Effector memory CD8-positive, alpha-beta T cell (primary cell): ENCODE measurements around the gene SYCN.

Source experiments
- ATAC-seq: fragments of 150-1000 bp; cut with Tn5 transposase; replicated peaks from 2 replicates; pipeline ENCODE4 v1.10.0; 2021; ENCODE audit warnings: mild to moderate bottlenecking, moderate library complexity
- DNase-seq, 3 experiments: peaks; one replicate each; pipeline ENCODE4 v3.0.0; 2021
- H3K27ac Mint-ChIP-seq, 2 donors: one replicate each; pipeline ENCODE4 v1.8.0; 2022; ENCODE audit warnings: mild to moderate bottlenecking in 2 of 2, mixed read lengths in 2 of 2, moderate library complexity in 2 of 2
- H3K27me3 Mint-ChIP-seq, 2 donors: one replicate each; pipeline ENCODE4 v1.8.0; 2022; ENCODE audit warnings: mixed read lengths in 2 of 2
- H3K36me3 Mint-ChIP-seq: one replicate; pipeline ENCODE4 v1.8.0; 2022; ENCODE audit warnings: mild to moderate bottlenecking, moderate library complexity, mixed read lengths; ENCODE audit not compliant: insufficient read depth
- H3K4me1 Mint-ChIP-seq, 2 donors: one replicate each; pipeline ENCODE4 v1.8.0; 2022; ENCODE audit warnings: low read depth in 2 of 2, mixed read lengths in 2 of 2
- H3K4me3 Mint-ChIP-seq, 2 donors: one replicate each; pipeline ENCODE4 v1.8.0; 2022; ENCODE audit warnings: mild to moderate bottlenecking in 2 of 2, mixed read lengths in 2 of 2, moderate library complexity in 2 of 2
- H3K9me3 Mint-ChIP-seq, 2 donors: one replicate each; pipeline ENCODE4 v1.8.0; 2022; ENCODE audit warnings: mixed read lengths in 2 of 2

Gene SYCN

DNA sequence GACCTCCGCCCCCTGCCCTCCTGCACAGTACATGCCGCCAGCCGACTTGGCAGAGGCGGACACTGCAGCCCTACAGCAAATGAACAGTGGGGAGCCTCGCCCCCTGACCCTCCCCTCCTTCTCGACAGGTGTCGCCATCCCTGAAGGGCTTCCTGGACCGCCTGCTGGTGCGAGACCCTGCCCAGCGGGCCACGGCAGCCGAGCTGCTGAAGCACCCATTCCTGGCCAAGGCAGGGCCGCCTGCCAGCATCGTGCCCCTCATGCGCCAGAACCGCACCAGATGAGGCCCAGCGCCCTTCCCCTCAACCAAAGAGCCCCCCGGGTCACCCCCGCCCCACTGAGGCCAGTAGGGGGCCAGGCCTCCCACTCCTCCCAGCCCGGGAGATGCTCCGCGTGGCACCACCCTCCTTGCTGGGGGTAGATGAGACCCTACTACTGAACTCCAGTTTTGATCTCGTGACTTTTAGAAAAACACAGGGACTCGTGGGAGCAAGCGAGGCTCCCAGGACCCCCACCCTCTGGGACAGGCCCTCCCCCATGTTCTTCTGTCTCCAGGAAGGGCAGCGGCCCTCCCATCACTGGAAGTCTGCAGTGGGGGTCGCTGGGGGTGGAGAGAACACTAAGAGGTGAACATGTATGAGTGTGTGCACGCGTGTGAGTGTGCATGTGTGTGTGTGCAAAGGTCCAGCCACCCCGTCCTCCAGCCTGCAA, 25.6 kb downstream of the SYCN start:
- no peaks in the 10 kb centered on the region for H3K27me3 Mint-ChIP-seq
- ATAC-seq (no peak), DNase-seq (no peak)
- no peak overlapping the region for H3K27ac Mint-ChIP-seq
- H3K4me1 Mint-ChIP-seq: no peaks in the 10 kb centered on the region
- no peaks in the 10 kb centered on the region for H3K9me3 Mint-ChIP-seq
- peaks cover 12% of the 10 kb centered on the region for H3K36me3 Mint-ChIP-seq
- no peak overlapping the region for H3K4me3 Mint-ChIP-seq

DNA sequence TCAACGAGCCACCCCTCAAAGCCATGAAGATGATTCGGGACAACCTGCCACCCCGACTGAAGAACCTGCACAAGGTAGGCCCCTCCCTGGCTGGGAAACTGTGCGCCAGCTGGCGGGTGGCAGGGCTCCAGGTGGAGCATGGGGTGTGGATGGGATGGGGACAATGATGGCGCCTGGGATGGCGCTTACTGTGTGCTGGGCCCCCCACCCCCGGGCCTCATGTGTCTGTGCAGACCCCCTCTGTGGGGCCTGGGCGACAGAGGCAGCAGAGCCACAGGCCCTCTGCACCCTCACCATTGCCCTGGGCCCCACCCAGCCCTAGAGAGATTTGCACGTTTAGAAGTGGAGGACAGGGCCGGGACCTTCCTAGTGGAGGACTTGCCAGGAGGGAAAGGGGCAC, 26.3 kb downstream of the SYCN start:
- no peak for ATAC-seq
- H3K27me3 Mint-ChIP-seq: no peaks in the 10 kb centered on the region
- H3K9me3 Mint-ChIP-seq: no peaks in the 10 kb centered on the region
- H3K36me3 Mint-ChIP-seq: peaks cover 12% of the 10 kb centered on the region
- H3K27ac Mint-ChIP-seq: no peak overlapping the region
- H3K4me3 Mint-ChIP-seq: no peak overlapping the region
- DNase-seq: no peak
- H3K4me1 Mint-ChIP-seq: no peaks in the 10 kb centered on the region

DNA sequence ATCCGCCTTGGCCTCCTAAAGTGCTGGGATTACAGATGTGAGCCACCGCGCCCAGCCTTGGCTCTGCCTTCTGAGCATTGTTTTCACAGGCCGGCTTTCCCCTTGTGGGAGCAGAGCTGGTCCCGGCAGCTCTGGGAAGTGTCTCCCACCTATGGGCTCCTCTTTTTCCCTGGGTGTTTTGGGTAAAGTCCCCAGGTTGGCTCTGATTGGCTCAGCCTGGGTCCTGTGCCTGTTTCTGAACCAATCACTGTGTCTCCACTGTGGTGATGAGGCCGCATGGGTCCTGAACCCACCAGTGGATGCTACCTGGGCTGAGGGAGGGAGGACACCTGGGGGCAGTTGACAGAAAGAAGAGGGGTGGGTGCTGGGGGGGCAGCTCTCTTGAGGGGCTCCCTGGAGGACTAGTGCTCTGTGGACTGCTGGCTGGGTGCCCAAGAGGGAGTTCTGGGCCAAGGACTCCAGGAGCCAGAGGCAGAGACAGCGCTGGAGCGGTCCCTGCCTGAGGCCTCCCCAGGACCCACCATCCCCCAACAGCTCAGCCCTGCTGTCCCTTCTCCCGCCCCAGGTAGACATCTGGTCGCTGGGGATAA, 26.9 kb downstream of the SYCN start:
- no peaks in the 10 kb centered on the region for H3K4me1 Mint-ChIP-seq
- H3K9me3 Mint-ChIP-seq: no peaks in the 10 kb centered on the region
- ATAC-seq: no peak
- H3K27ac Mint-ChIP-seq: no peak overlapping the region
- peaks cover 12% of the 10 kb centered on the region for H3K36me3 Mint-ChIP-seq
- no peak overlapping the region for H3K4me3 Mint-ChIP-seq
- no peaks in the 10 kb centered on the region for H3K27me3 Mint-ChIP-seq
- DNase-seq: no peak

DNA sequence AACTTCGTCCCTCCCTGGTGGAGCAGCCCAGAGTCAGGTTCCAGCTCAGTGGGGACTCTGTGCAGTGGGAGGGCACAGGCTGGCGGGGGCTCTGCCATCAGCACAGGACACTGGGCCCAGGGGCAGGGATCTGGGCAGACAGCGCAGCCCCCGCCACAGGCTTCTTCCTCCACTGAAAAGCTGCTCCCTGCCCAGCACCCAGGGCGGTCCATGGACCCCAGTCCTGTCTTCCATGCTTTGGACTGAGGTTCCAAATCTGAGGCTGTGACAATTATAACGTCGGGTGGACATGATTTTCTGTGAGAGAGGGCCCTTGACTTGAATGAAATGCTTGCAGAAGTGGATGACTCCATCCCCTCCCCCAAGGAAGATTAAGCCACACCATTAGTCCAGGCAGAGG, 28.5 kb downstream of the SYCN start:
- Mint-ChIP-seq H3K4me3 (no peak overlapping the region), H3K36me3 (peaks cover 12% of the 10 kb centered on the region), H3K27ac (peak overlapping the region in 1 of 2 donors; percentile 30), H3K4me1 (no peaks in the 10 kb centered on the region), H3K9me3 (no peaks in the 10 kb centered on the region), H3K27me3 (no peaks in the 10 kb centered on the region)
- no peak for ATAC-seq
- no peak for DNase-seq

DNA sequence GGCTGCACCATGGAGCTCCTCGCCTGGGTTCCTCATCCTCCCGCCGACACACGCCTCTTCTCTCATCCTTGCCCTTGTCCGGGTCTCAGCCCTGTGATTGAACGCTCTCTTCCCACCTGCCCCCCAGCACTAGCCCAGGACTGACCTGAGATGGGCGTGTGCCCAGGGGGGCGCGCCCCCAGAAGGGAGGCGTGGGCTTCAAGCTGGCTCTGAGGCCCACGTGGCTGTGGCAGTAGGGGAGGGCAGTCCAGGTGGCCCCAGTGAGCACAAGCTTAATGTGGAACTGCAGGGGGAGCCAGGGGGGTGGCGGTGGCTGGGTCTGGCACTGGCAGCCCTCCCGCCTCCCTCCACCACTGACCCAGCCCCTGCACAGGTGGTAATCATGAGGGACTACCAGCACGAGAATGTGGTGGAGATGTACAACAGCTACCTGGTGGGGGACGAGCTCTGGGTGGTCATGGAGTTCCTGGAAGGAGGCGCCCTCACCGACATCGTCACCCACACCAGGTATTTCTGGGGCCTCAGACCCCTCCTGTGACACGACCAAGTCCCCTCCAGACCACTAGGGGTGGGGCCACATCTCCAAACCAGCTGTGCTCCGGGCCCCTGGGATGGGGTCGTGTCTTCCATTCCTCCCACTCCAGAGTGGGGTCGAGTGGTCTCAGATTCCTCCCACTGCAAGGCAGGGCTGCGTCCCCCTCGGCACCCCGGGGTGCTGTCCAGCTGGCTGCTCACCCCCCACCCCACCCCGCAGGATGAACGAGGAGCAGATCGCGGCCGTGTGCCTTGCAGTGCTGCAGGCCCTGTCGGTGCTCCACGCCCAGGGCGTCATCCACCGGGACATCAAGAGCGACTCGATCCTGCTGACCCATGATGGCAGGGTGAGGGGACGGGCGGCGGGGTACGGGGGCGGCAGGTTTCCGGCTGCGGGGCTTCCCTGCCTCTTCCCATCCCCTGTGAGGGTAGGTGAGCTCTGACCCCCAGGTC, 29.2 kb downstream of the SYCN start:
- Mint-ChIP-seq H3K4me3 (no peak overlapping the region), H3K27ac (no peak overlapping the region), H3K36me3 (peaks cover 12% of the 10 kb centered on the region), H3K9me3 (no peaks in the 10 kb centered on the region), H3K27me3 (no peaks in the 10 kb centered on the region), H3K4me1 (no peaks in the 10 kb centered on the region)
- DNase-seq (no peak), ATAC-seq (no peak)

DNA sequence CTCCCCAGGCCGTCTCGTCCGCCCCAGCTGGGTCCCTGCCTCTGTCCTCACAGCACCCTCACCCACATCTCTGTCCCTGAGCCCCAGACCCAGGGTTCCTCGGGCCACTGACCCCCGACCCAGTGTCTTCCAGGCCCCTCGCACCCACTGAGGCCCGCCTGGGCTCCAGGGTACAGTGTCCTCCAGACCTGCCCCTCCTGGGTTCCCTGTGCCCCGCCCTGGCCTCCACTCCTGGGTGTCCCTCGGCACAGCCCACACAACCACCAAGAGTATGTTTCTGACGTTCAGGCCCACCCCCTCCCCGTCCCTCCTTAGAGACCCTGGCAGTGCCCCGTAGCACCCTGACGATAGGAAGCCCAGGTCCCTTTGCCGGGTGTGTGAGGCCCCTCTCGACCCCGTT, 29.9 kb downstream of the SYCN start:
- Mint-ChIP-seq H3K4me3 (no peak overlapping the region), H3K36me3 (peaks cover 14% of the 10 kb centered on the region), H3K9me3 (no peaks in the 10 kb centered on the region), H3K27ac (no peak overlapping the region), H3K27me3 (no peaks in the 10 kb centered on the region), H3K4me1 (no peaks in the 10 kb centered on the region)
- no peak for DNase-seq
- no peak for ATAC-seq

DNA sequence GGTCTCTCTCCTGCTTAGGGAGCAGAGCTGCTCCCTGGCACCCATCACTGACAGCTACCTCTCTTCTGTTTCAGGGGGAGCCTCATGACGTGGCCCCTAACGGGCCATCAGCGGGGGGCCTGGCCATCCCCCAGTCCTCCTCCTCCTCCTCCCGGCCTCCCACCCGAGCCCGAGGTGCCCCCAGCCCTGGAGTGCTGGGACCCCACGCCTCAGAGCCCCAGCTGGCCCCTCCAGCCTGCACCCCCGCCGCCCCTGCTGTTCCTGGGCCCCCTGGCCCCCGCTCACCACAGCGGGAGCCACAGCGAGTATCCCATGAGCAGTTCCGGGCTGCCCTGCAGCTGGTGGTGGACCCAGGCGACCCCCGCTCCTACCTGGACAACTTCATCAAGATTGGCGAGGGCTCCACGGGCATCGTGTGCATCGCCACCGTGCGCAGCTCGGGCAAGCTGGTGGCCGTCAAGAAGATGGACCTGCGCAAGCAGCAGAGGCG, 30.5 kb downstream of the SYCN start:
- H3K36me3 Mint-ChIP-seq: peaks cover 12% of the 10 kb centered on the region
- peaks cover 0 to under 1% of the 10 kb centered on the region in 2 donors for H3K4me1 Mint-ChIP-seq
- no peak for DNase-seq
- H3K9me3 Mint-ChIP-seq: no peaks in the 10 kb centered on the region
- H3K4me3 Mint-ChIP-seq: no peak overlapping the region
- no peak for ATAC-seq
- H3K27me3 Mint-ChIP-seq: no peaks in the 10 kb centered on the region
- H3K27ac Mint-ChIP-seq: no peak overlapping the region

DNA sequence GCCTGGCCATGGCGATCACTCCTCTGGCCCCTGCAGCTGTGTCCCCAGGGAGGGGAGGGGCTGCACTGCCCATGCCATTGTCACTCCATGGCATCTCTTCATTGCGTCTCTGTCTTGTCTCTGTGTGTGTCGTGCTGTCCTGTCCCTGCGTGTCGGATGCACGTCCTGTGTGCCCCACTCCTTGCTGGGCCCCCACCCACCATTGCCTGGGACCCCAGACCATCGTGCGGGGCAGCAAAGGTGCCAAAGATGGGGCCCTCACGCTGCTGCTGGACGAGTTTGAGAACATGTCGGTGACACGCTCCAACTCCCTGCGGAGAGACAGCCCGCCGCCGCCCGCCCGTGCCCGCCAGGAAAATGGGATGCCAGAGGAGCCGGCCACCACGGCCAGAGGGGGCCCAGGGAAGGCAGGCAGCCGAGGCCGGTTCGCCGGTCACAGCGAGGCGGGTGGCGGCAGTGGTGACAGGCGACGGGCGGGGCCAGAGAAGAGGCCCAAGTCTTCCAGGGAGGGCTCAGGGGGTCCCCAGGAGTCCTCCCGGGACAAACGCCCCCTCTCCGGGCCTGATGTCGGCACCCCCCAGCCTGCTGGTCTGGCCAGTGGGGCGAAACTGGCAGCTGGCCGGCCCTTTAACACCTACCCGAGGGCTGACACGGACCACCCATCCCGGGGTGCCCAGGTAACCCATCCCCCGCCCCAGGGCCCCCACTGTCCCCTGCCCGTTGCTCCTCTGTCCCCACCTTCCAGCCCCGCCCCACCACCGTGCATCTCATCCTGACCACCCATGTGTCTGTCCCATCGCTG, 31.2 kb downstream of the SYCN start:
- Mint-ChIP-seq H3K4me1 (peaks cover 0 to 3% of the 10 kb centered on the region in 2 donors), H3K36me3 (peaks cover 12% of the 10 kb centered on the region), H3K27ac (no peak overlapping the region), H3K4me3 (no peak overlapping the region), H3K27me3 (no peaks in the 10 kb centered on the region), H3K9me3 (no peaks in the 10 kb centered on the region)
- DNase-seq (no peak), ATAC-seq (no peak)

DNA sequence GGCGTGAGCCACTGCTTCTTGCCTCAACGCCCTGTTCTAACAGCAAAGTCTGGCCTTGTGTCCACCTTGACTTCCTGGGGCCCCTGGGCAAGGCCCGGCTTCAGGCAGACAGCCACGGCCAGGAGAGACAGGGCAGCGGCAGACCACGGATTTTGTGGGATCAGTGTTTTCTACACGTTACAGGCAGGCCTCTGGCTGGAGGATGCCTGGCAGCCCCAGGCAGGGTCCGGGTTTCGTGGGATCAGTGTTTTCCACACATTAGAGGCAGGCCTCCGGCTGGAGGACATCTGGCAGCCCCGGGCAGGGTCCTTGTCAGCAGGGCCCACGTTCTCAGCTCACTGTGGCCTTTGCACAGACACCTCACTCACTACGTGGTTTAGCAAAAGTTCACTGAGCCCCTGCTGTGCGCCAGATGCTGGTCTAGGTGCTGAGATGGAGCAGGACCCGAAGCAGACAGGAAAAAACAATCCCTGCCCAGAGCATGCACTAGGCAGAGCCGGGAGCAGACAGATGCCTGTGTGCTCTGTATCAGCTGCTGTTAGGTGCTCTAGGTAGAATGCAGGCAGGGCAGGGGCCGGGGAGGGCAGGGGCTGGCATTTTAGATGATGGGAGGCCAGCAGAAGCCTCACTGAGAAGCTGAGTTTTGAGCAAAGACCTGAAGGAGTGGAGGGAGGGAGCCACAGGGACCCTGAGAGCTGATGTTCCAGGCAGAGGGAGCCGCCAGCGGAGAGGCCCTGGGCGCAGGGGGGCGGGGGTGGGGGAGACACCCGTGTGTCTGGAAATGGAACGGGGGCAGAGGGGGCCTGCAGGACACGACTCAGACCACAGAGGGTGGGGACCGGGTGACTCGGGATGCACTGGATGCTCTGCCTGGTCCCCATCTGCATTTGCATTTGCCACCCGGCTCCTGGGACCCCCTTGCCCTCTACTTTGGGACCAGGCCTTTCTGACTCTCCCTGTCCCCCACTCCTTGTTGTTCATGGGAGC, 32.3 kb downstream of the SYCN start:
- H3K4me1 Mint-ChIP-seq: peaks cover 0 to 3% of the 10 kb centered on the region in 2 donors
- H3K27ac Mint-ChIP-seq: no peak overlapping the region
- H3K4me3 Mint-ChIP-seq: no peak overlapping the region
- DNase-seq (no peak), ATAC-seq (no peak)
- H3K9me3 Mint-ChIP-seq: no peaks in the 10 kb centered on the region
- H3K36me3 Mint-ChIP-seq: peaks cover 8% of the 10 kb centered on the region
- no peaks in the 10 kb centered on the region for H3K27me3 Mint-ChIP-seq

DNA sequence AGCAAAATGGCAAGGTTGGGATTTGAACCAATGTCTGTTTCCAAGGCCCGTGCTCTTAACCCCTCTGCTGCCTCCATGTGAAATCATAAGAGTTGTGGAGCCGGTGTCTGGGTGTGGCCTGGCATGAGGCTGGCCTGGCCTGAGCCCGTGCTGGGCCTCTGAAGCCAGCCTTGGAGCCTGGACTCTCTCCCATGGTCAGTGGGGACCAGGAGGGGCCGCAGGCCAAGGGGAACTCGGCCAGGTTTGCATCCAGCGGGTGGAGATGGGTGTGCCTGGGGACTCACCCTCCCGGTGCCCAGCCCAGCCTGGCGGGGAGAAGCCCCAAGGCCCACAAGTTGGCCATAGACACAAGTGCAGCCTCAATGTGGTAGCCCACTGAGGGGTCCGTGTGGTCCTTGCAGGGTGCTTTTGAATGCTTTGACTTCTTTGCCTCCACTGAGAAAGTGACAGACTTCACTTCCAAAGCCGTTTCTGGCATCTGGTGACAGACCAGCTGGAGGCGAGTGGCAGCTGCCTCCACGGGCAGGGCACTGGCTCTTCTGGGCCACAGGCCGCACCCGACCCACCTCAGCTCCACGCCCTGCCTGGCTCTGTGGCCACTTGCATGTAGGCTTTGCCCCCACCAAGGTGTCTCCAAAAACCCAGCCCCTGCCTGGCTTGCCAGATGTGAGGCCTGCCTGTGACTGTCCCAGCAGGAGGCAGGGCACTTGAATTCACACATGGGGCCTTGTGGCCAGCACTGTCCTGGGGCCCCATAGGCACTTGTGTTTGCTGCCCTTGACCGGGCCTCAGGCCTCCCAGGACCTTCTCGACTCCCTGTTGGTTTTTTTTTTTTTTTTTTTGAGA, 33.5 kb downstream of the SYCN start:
- no peak overlapping the region for H3K4me3 Mint-ChIP-seq
- DNase-seq: no peak
- peaks cover 0 to 3% of the 10 kb centered on the region in 2 donors for H3K4me1 Mint-ChIP-seq
- peaks cover 7% of the 10 kb centered on the region for H3K36me3 Mint-ChIP-seq
- no peak overlapping the region for H3K27ac Mint-ChIP-seq
- no peaks in the 10 kb centered on the region for H3K9me3 Mint-ChIP-seq
- H3K27me3 Mint-ChIP-seq: no peaks in the 10 kb centered on the region
- ATAC-seq: no peak

DNA sequence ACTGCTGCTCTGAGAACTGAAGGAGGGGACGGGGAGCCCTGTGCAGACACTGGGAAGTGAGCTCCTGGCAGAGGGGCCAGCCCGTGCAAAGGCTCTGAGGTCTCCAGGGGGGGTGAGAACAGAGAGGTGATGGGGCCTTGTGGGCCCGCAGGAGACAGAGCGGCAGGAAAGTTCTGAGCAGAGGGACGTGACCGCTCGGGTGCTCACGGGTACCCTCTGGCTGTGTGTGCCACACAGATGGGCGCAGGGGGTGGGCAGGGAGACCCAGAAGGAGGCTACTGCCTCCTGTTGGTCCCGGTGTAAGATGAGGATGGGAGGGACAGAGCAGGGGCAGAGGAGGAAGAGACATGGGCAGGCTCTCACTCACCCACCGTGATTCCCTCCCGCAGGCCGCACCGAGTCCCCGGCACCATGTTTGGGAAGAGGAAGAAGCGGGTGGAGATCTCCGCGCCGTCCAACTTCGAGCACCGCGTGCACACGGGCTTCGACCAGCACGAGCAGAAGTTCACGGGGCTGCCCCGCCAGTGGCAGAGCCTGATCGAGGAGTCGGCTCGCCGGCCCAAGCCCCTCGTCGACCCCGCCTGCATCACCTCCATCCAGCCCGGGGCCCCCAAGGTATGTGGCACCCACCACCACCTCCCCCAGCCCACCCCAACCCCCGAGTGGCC, 34.8 kb downstream of the SYCN start:
- H3K4me3 Mint-ChIP-seq: no peak overlapping the region
- peak overlapping the region in 1 of 2 donors; percentile 59 for H3K27ac Mint-ChIP-seq
- no peaks in the 10 kb centered on the region for H3K27me3 Mint-ChIP-seq
- no peak for DNase-seq
- H3K9me3 Mint-ChIP-seq: no peaks in the 10 kb centered on the region
- ATAC-seq: no peak
- H3K36me3 Mint-ChIP-seq: peaks cover 3% of the 10 kb centered on the region
- peaks cover under 1 to 3% of the 10 kb centered on the region in 2 donors for H3K4me1 Mint-ChIP-seq
